ENCODE measurements around the gene TMEM38A.
A peak's percentile ranks its signal among the peaks of the same experiment; 100 is the strongest.
"Not testable (repeated sequence)": the region's sequence is repeated elsewhere in the genome, so short reads cannot be mapped to it uniquely, and the experiment has no call there.

TMEM38A gene

DNA sequence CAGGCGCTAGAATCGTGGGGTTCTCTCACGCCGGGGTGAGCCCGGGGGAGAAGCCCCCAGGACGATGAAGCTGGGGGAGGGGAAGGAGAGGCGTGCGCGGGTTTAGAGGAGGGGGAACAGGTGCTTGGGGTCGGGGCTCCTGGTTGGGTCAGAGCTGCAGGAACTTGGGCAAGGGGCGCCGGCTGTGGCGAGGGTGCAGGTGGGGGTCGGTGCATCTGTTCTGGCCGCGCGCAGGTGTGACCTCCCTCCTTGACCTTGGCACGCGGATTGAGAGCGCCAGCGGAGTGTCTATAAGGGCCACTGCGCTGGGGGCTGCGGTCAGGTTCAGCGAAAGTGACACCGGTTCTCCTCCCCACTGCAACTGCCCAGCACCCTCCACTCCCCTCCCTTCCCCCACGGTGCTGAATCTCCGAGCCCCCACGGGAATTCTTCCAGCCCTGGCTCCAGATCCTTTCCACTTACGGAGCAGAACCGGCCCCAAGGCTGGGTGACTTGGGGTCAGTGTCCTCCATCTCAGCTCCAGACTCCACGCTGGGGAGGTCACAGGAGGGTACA lies 618 bp downstream of the TMEM38A start:
- Histone ChIP-seq H3K4me3 (ENCODE audit: low read length) (peak overlapping the region; percentile 36), H3K9me3 (ENCODE audit: control insufficient read depth, low read length) (no peaks in the 10 kb centered on the region), H3K9ac (ENCODE audit: low read length) (peak overlapping the region; percentile 75), H3K27me3 (ENCODE audit: control insufficient read depth, insufficient read depth, low read length) (no peaks in the 10 kb centered on the region), H3K36me3 (ENCODE audit: control insufficient read depth, insufficient read depth, low read length) (no peaks in the 10 kb centered on the region), H3K4me1 (ENCODE audit: control insufficient read depth, insufficient read depth, low read length) (peaks cover 25% of the 10 kb centered on the region)

DNA sequence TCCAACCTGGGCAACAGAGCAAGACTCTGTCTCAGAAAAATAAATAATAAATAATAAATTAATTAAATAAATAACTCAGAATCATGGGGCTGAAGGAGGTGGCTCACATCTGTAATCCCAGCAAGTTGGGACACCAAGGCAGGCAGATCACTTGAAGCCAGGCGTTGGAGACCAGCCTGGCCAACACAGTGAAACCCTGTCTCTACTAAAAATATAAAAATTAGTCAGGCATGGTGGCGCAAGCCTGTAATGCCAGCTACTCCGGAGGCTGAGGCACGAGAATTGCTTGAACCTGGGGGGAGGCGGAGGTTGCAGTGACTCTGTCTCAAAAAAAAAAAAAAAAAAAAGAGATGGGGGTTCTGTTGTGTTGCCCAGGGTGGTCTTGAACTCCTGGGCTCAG lies 7.2 kb downstream of the TMEM38A start:
- Histone ChIP-seq H3K36me3 (ENCODE audit: control insufficient read depth, insufficient read depth, low read length) (no peaks in the 10 kb centered on the region), H3K27me3 (ENCODE audit: control insufficient read depth, insufficient read depth, low read length) (no peaks in the 10 kb centered on the region)

DNA sequence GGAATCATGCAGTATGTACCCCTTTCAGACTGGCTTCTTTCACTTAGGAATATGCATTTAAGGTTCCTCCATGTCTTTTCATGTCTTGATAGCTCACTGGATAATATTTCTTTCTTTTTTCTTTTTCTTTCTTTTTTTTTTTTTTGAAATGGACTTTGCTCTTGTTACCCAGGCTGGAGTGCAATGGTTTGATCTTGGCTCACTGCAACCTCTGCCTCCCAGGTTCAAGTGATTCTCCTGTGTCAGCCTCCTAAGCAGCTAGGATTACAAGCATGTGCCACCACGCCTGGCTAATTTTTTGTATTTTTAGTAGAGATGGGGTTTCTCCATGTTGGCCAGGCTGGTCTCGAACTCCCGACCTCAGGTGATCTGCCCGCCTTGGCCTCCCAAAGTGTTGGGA lies 7.8 kb downstream of the TMEM38A start:
- H3K9me3 ChIP-seq (ENCODE audit: control insufficient read depth, low read length); H3K4me1 ChIP-seq (ENCODE audit: control insufficient read depth, insufficient read depth, low read length); H3K4me3 ChIP-seq (ENCODE audit: low read length); H3K36me3 ChIP-seq (ENCODE audit: control insufficient read depth, insufficient read depth, low read length); H3K9ac ChIP-seq (ENCODE audit: low read length); H3K27me3 ChIP-seq (ENCODE audit: control insufficient read depth, insufficient read depth, low read length): not testable (repeated sequence)

More for the DNA sequence above, 7.2 kb downstream of the TMEM38A start:
- no peak overlapping the region for H3K9ac ChIP-seq (ENCODE audit: low read length)
- H3K4me3 ChIP-seq (ENCODE audit: low read length), result no peak overlapping the region
- H3K4me1 ChIP-seq (ENCODE audit: control insufficient read depth, insufficient read depth, low read length), result peaks cover 10% of the 10 kb centered on the region
- no peaks in the 10 kb centered on the region for H3K9me3 ChIP-seq (ENCODE audit: control insufficient read depth, low read length)

DNA sequence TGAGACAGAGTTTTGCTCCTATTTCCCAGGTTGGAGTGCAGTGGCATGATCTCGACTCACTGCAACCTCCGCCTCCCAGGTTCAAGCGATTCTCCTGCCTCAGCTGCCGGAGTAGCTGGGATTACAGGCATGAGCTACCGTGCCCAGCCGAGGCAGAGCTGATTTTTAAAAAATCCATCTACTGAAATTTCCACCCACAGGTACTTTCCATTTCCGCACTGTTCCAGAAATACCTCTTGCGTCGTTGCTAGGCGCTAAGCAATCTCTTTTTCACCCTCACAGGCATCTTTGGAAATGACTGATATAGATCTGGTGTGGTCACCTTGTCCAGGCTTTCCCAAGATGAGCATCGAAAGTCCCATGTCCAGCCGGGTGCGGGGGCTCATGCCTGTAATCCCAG lies 9.4 kb downstream of the TMEM38A start:
- Histone ChIP-seq H3K4me3 (ENCODE audit: low read length) (no peak overlapping the region), H3K36me3 (ENCODE audit: control insufficient read depth, insufficient read depth, low read length) (no peaks in the 10 kb centered on the region), H3K4me1 (ENCODE audit: control insufficient read depth, insufficient read depth, low read length) (no peaks in the 10 kb centered on the region), H3K9me3 (ENCODE audit: control insufficient read depth, low read length) (no peaks in the 10 kb centered on the region), H3K27me3 (ENCODE audit: control insufficient read depth, insufficient read depth, low read length) (no peaks in the 10 kb centered on the region), H3K9ac (ENCODE audit: low read length) (no peak overlapping the region)

DNA sequence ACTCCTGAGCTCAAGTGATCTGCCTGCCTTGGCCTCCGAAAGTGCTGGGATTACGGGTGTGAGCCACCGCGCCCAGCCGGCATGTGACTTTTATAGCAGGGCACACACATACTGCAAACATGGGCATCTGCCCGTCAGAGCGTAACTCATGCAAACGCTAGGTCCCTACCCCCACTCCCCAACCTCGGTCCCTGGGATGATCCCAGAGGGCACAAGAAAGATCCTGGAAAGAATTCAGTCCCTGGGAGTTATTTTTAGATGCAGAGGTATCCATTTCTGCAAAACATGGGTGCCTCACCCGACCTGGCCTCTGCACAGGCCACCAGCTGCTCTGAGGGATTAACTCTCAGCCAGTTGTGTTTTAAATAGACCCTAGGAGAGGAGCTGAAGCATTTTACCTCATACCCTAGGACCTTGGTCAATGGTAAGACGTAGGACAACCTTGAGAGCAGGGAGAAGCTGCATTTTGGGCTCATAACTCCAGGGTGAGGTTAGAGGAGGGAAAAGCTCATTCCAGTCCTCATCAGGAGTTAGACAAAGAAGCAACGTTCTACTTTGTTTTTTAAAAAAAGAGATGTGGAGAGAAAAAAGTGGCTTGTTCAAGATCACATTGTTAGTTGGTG lies 10.8 kb downstream of the TMEM38A start:
- Histone ChIP-seq H3K9me3 (ENCODE audit: control insufficient read depth, low read length) (no peaks in the 10 kb centered on the region), H3K36me3 (ENCODE audit: control insufficient read depth, insufficient read depth, low read length) (no peaks in the 10 kb centered on the region), H3K4me1 (ENCODE audit: control insufficient read depth, insufficient read depth, low read length) (no peaks in the 10 kb centered on the region), H3K9ac (ENCODE audit: low read length) (no peak overlapping the region), H3K27me3 (ENCODE audit: control insufficient read depth, insufficient read depth, low read length) (no peaks in the 10 kb centered on the region), H3K4me3 (ENCODE audit: low read length) (no peak overlapping the region)

DNA sequence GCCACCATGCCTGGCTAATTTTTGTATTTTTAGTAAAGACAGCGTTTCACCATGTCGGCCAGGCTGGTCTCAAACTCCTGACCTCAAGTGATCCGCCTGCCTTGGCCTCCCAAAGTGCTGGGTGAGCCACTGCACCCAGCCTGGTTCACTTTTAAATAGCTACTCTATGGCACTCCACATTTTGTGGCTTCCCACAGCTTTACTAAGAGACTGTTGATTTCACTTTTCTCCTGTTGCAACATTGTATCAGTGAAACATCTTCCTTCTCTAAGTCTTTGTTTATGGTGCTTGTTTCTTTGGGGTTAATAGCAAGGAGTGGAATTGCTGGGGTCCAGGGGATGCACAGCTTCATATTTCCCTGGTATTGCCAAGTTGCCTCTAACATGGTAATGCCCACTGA lies 12.3 kb downstream of the TMEM38A start:
- Histone ChIP-seq H3K4me1 (ENCODE audit: control insufficient read depth, insufficient read depth, low read length) (no peaks in the 10 kb centered on the region), H3K27me3 (ENCODE audit: control insufficient read depth, insufficient read depth, low read length) (no peaks in the 10 kb centered on the region), H3K9ac (ENCODE audit: low read length) (no peak overlapping the region), H3K4me3 (ENCODE audit: low read length) (no peak overlapping the region), H3K9me3 (ENCODE audit: control insufficient read depth, low read length) (no peaks in the 10 kb centered on the region), H3K36me3 (ENCODE audit: control insufficient read depth, insufficient read depth, low read length) (no peaks in the 10 kb centered on the region)

DNA sequence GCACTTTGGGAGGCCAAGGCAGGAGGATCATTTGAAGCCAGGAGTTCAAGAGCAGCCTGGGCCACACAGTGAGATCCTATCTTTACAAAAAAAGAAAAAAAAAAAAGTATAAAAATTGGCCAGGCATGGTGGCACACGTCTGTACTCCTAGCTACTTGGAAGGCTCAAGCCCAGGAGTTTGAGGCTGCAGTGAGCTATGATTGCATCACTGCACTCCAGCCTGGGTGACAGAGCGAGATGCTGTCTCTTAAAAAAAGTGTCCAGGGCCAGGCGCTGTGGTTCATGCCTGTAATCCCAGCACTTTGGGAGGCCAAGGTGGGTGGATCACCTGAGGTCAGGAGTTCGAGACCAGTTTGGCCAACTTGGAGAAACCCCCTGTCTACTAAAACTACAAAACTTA lies 12.9 kb downstream of the TMEM38A start:
- not testable (repeated sequence) for H3K4me1 ChIP-seq (ENCODE audit: control insufficient read depth, insufficient read depth, low read length); H3K4me3 ChIP-seq (ENCODE audit: low read length)

DNA sequence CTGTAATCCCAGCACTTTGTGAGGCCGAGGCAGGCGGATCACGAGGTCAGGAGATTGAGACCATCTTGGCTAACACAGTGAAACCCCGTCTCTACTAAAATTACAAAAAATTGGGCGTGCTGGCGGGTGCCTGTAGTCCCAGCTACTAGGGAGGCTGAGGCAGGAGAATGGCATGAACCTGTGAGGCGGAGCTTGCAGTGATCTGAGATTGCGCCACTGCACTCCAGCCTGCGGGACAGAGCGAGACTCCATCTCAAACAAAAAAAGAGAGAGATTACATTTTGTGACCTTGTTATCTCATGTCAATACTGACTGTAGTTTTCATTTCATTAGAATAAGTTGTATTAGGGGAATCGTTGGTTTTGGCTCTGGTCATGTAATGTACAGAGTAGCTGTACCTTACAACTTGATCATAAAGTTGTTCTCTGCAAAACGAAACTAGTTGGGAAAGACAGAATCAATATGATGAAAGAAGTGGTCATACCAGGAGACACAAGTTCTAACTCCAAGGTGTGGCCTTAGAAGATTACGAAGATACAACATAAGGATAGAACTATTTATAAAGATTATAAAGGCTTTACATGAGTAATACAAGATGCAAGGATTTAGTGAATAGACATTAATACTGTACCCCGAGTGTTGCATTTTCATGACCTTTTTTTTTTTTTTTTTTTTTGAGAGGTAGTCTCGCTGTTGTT lies 15.3 kb downstream of the TMEM38A start:
- no peaks in the 10 kb centered on the region for H3K9me3 ChIP-seq (ENCODE audit: control insufficient read depth, low read length)
- no peak overlapping the region for H3K4me3 ChIP-seq (ENCODE audit: low read length)
- H3K9ac ChIP-seq (ENCODE audit: low read length), result no peak overlapping the region
- no peaks in the 10 kb centered on the region for H3K4me1 ChIP-seq (ENCODE audit: control insufficient read depth, insufficient read depth, low read length)
- no peaks in the 10 kb centered on the region for H3K27me3 ChIP-seq (ENCODE audit: control insufficient read depth, insufficient read depth, low read length)
- no peaks in the 10 kb centered on the region for H3K36me3 ChIP-seq (ENCODE audit: control insufficient read depth, insufficient read depth, low read length)

More for the DNA sequence above, 12.9 kb downstream of the TMEM38A start:
- not testable (repeated sequence) for H3K27me3 ChIP-seq (ENCODE audit: control insufficient read depth, insufficient read depth, low read length); H3K36me3 ChIP-seq (ENCODE audit: control insufficient read depth, insufficient read depth, low read length); H3K9me3 ChIP-seq (ENCODE audit: control insufficient read depth, low read length); H3K9ac ChIP-seq (ENCODE audit: low read length)

DNA sequence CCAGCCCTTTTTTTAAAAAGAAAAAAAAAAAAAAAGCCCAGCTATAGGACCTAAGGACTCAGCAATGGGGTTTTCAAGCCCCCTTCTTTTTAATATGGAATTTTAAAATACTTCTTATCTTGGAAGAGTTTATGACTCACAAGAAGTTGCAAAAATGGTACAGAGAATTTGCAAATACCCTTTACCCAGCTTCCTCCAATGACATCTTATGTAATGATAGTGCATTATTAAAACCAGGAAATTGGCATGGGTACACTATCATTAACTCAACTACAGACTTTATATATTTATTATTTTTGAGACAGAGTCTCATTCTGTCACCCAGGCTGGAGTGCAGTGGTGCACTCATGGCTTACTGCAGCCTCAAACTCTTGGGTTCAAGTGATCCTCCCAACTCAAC lies 16.1 kb downstream of the TMEM38A start:
- no peak overlapping the region for H3K4me3 ChIP-seq (ENCODE audit: low read length)
- no peak overlapping the region for H3K9ac ChIP-seq (ENCODE audit: low read length)
- no peaks in the 10 kb centered on the region for H3K27me3 ChIP-seq (ENCODE audit: control insufficient read depth, insufficient read depth, low read length)
- no peaks in the 10 kb centered on the region for H3K36me3 ChIP-seq (ENCODE audit: control insufficient read depth, insufficient read depth, low read length)
- no peaks in the 10 kb centered on the region for H3K9me3 ChIP-seq (ENCODE audit: control insufficient read depth, low read length)
- H3K4me1 ChIP-seq (ENCODE audit: control insufficient read depth, insufficient read depth, low read length), result no peaks in the 10 kb centered on the region

DNA sequence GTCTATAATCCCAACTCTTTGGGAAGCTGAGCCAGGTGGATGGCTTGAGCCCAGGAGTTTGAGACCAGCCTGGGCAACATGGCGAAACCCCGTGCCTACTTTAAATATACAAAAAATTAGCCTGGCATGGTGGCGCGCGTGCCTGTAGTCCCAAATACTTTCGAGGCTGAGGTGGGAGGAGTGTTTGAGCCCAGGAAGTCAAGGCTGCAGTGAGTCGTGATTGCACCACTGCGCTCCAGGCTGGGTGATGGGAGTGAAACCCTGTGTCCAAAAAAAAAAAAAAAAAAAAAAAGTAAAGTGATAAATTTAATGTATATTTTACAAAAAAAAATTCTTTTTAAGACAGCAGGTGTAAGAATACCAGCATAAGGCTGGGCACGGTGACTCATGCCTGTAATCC lies 17.6 kb downstream of the TMEM38A start:
- H3K4me3 ChIP-seq (ENCODE audit: low read length), result no peak overlapping the region
- no peak overlapping the region for H3K9ac ChIP-seq (ENCODE audit: low read length)
- no peaks in the 10 kb centered on the region for H3K36me3 ChIP-seq (ENCODE audit: control insufficient read depth, insufficient read depth, low read length)
- H3K27me3 ChIP-seq (ENCODE audit: control insufficient read depth, insufficient read depth, low read length), result no peaks in the 10 kb centered on the region
- H3K9me3 ChIP-seq (ENCODE audit: control insufficient read depth, low read length), result no peaks in the 10 kb centered on the region
- H3K4me1 ChIP-seq (ENCODE audit: control insufficient read depth, insufficient read depth, low read length), result no peaks in the 10 kb centered on the region

DNA sequence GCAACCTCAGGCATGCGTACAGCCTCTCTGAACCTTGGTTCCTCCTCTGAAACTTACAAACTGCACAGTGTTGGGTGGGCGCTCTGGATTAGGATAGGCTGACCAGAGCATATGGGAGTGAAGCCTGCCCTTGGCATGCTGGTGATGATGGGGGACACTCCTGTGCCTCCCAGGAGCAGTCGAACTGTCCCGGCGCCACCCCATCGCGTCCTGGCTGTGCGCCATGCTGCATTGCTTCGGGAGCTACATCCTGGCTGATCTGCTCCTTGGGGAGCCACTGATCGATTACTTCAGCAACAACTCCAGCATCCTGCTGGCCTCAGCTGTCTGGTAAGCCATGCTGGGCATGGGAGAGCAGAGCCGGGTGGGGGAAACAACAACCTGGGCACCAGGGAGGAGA lies 18.9 kb downstream of the TMEM38A start:
- no peak overlapping the region for H3K4me3 ChIP-seq (ENCODE audit: low read length)
- no peak overlapping the region for H3K9ac ChIP-seq (ENCODE audit: low read length)
- H3K27me3 ChIP-seq (ENCODE audit: control insufficient read depth, insufficient read depth, low read length), result no peaks in the 10 kb centered on the region
- no peaks in the 10 kb centered on the region for H3K4me1 ChIP-seq (ENCODE audit: control insufficient read depth, insufficient read depth, low read length)
- no peaks in the 10 kb centered on the region for H3K36me3 ChIP-seq (ENCODE audit: control insufficient read depth, insufficient read depth, low read length)
- H3K9me3 ChIP-seq (ENCODE audit: control insufficient read depth, low read length), result no peaks in the 10 kb centered on the region

DNA sequence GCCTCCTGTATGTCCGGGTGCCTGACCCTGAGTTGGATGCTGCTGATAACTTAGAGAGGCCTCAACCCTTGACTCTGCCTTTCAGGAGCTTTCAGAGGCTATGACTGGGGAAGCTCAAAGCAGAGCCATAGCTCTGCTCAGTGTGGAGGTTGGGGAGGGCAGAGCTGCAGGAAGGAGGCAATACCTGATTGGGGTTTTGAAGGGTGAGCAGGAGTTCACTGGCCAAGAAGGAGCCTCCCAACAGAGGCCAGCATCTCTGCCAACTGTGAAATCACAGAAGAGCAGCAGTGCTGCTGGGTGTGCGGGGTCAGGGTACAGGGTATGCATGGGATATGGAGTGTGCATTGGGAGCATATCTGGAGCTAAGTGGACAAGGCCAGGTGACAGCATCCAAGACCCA lies 21.6 kb downstream of the TMEM38A start:
- Histone ChIP-seq H3K4me3 (ENCODE audit: low read length) (no peak overlapping the region), H3K27me3 (ENCODE audit: control insufficient read depth, insufficient read depth, low read length) (no peaks in the 10 kb centered on the region), H3K36me3 (ENCODE audit: control insufficient read depth, insufficient read depth, low read length) (no peaks in the 10 kb centered on the region), H3K9ac (ENCODE audit: low read length) (no peak overlapping the region), H3K9me3 (ENCODE audit: control insufficient read depth, low read length) (no peaks in the 10 kb centered on the region), H3K4me1 (ENCODE audit: control insufficient read depth, insufficient read depth, low read length) (peaks cover 6% of the 10 kb centered on the region)

All from mucosa of stomach (tissue), 1 donor.